OCI-LY7 (cell line): ENCODE measurements around the gene MFRP. TPM values are rescaled to one million over a fixed set of nuclear protein-coding genes. Genes with fewer than 3 reads are reported as not detected.

Source experiments
- BruUV-seq: library from RNA; stranded (reverse); fragments of 400-500 nt; replicated peaks from 2 replicates; lab custom pipeline; 2021; lab: Mats Ljungman, UMichigan
- CTCF ChIA-PET: fragments of 300-600 bp; sonication (Branson Sonifier 250); formaldehyde crosslinking; loops from one replicate; lab custom pipeline; 2022; ENCODE audit warnings: antibody characterized with exemption; ENCODE audit not compliant: unreplicated experiment; lab: Charles Lee
- POLR2A ChIA-PET: fragments of 300-600 bp; sonication (Branson Sonifier 250); formaldehyde crosslinking; loops from one replicate; lab custom pipeline; 2022; ENCODE audit warnings: antibody characterized with exemption; lab: Charles Lee
- DNase-seq: peaks from one replicate; pipeline ENCODE4 v3.0.0-alpha.2; 2015; ENCODE audit warnings: low spot score
- H2AFZ ChIP-seq: fragments of 200-600 bp; sonication (generic), shearing (Covaris generic); 2 replicates; pipeline ENCODE4 v1.6.1; 2014; ENCODE audit warnings: mild to moderate bottlenecking, antibody characterized with exemption, low read length, moderate library complexity
- H3K27ac ChIP-seq: fragments of 200-600 bp; sonication (generic); 2 replicates; pipeline ENCODE4 v1.5.1; 2014; ENCODE audit warnings: mixed run types, low read depth, mild to moderate bottlenecking, moderate library complexity, low read length, inconsistent platforms; ENCODE audit not compliant: poor library complexity, severe bottlenecking
- H3K36me3 ChIP-seq: fragments of 200-600 bp; sonication (generic); 2 replicates; pipeline ENCODE4 v1.6.1; 2014; ENCODE audit warnings: mild to moderate bottlenecking, antibody characterized with exemption, low read length, moderate library complexity, mixed read lengths; ENCODE audit not compliant: insufficient read depth
- H3K4me1 ChIP-seq: fragments of 200-600 bp; sonication (generic); 2 replicates; pipeline ENCODE4 v1.5.1; 2014; ENCODE audit warnings: mild to moderate bottlenecking, low read length; ENCODE audit not compliant: insufficient read depth, poor library complexity, severe bottlenecking
- H3K4me2 ChIP-seq: fragments of 200-600 bp; sonication (generic); 2 replicates; pipeline ENCODE4 v1.6.1; 2014; ENCODE audit warnings: mild to moderate bottlenecking, low read length
- H3K4me3 ChIP-seq: fragments of 200-600 bp; sonication (generic); 2 replicates; pipeline ENCODE4 v1.5.1; 2014; ENCODE audit warnings: mild to moderate bottlenecking, low read depth, low read length; ENCODE audit not compliant: poor library complexity, severe bottlenecking
- H3K79me2 ChIP-seq: fragments of 200-600 bp; sonication (generic); 2 replicates; pipeline ENCODE4 v1.6.1; 2016; ENCODE audit warnings: low read depth, mild to moderate bottlenecking, low read length, moderate library complexity, mixed read lengths; ENCODE audit not compliant: insufficient read depth
- H3K9me2 ChIP-seq: fragments of 200-600 bp; sonication (generic); 2 replicates; pipeline ENCODE4 v1.6.1; 2016; ENCODE audit warnings: mild to moderate bottlenecking, low read length, mixed read lengths; ENCODE audit not compliant: insufficient read depth
- H3K9me3 ChIP-seq: fragments of 200-600 bp; sonication (generic); 2 replicates; pipeline ENCODE4 v1.6.1; 2014; ENCODE audit warnings: mild to moderate bottlenecking, mixed run types, low read length, mixed read lengths
- H4K20me1 ChIP-seq: fragments of 200-600 bp; sonication (generic); 2 replicates; pipeline ENCODE4 v1.6.1; 2014; ENCODE audit warnings: mild to moderate bottlenecking, antibody characterized with exemption, low read length, moderate library complexity, mixed read lengths; ENCODE audit not compliant: insufficient read depth
- EZH2phosphoT487 ChIP-seq: fragments of 200-600 bp; sonication (generic); IDR thresholded peaks from 2 replicates; pipeline ENCODE4 v1.6.1; 2018; ENCODE audit warnings: low read depth, borderline replicate concordance, mild to moderate bottlenecking, mixed run types, antibody characterized with exemption, low read length, moderate library complexity, mixed read lengths
- intact Hi-C: fragments of 100-400 bp; cut with micrococcal nuclease; formaldehyde crosslinking; loops from one replicate; pipeline ENCODE4 v1.10.0; 2022; ENCODE audit not compliant: unreplicated experiment
- total RNA-seq, 2 experiments: library from RNA; depleted of rRNA in 1 of 2; stranded (reverse); fragments of >200 nt in 1 of 2; shearing (Covaris generic) in 1 of 2; gene quantifications; 2 replicates each; pipeline ENCODE4 v1.2.3, GENCODE V29; 2014 to 2022
- TF ChIP-seq, protein P1 (sequence below): fragments of 200-600 bp; sonication (generic); conservative IDR thresholded peaks from 2 replicates; pipeline ENCODE4 v1.5.1; 2014; ENCODE audit warnings: mild to moderate bottlenecking, antibody characterized with exemption, low read length, moderate library complexity, mixed read lengths

Gene MFRP
- total RNA-seq, 2 experiments from 2014 or later: not detected

DNA sequence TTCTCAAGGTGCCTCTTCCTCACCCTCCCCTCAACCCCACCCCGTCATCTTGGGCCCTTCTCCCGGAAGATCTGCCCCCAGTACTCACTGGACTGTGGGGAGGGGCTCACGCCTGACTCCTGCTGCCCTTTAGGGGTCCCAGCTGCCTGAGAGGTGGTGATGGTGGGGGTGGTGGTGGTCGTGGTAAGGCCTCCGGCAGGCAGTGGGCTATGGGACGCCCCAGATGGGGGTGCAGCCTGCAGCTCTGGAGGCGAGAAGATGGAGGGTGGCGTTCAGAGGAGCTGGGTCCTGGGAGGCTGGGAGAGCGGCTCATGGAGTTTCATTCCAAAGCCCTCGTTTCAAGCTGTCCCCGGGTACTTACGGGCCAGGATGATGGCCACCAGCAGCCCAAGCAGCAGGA is 820 bp downstream of the MFRP start:
- intact Hi-C loops: no loop called here
- Histone ChIP-seq H3K4me3 (no peak overlapping the region), H3K9me3 (no peaks in the 10 kb centered on the region), H3K4me2 (no peak overlapping the region), H3K36me3 (no peaks in the 10 kb centered on the region), H3K27ac (no peak overlapping the region), H3K4me1 (peaks cover 8% of the 10 kb centered on the region), H2AFZ (no peak overlapping the region), H3K9me2 (no peaks in the 10 kb centered on the region), H4K20me1 (no peaks in the 10 kb centered on the region), H3K79me2 (no peaks in the 10 kb centered on the region)
- TF ChIP-seq, protein P1, sequence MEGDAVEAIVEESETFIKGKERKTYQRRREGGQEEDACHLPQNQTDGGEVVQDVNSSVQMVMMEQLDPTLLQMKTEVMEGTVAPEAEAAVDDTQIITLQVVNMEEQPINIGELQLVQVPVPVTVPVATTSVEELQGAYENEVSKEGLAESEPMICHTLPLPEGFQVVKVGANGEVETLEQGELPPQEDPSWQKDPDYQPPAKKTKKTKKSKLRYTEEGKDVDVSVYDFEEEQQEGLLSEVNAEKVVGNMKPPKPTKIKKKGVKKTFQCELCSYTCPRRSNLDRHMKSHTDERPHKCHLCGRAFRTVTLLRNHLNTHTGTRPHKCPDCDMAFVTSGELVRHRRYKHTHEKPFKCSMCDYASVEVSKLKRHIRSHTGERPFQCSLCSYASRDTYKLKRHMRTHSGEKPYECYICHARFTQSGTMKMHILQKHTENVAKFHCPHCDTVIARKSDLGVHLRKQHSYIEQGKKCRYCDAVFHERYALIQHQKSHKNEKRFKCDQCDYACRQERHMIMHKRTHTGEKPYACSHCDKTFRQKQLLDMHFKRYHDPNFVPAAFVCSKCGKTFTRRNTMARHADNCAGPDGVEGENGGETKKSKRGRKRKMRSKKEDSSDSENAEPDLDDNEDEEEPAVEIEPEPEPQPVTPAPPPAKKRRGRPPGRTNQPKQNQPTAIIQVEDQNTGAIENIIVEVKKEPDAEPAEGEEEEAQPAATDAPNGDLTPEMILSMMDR: no peak
- no peak for TF ChIP-seq EZH2phosphoT487
- POLR2A ChIA-PET: no interaction called here
- DNase-seq: no peak
- no TSS peak for BruUV-seq
- CTCF ChIA-PET: no interaction called here

DNA sequence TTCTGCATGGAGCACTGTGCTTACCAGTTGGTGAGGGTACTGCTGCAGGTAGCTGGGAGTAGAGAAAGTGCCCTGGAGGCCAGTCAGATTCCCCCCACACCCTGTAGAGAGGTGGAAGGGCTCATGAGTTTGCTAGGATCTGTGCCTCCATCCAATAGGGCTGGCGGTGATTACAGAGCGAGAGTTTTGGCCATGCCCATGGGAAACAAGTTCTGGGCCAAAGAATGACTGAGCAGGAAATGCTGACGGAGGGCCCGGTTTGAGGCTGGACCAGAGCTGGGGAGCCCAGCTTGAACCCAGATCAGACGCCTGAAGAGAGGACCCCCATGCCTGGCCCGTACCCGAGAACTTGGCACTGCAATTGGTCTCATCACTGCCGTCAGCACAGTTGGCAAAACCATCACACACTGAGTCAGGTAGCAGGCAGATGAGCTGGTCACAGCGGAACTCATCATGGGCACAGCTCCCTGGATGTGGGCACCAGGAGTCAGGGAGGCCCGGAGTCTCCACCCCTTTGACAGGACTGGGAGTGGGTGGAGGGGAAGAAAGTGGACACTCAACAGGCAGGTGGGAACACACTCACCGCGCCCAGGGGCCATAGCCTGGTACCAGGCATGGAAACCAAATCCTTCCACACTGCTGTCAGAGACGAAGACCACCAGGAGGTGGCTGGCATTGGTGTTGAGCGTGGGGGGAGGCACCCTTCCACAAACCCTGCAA is 2.1 kb downstream of the MFRP start:
- no TSS peak for BruUV-seq
- peaks cover 8% of the 10 kb centered on the region for H3K4me1 ChIP-seq
- ChIA-PET POLR2A (no interaction called here), CTCF (no interaction called here)
- TF ChIP-seq, protein P1: no peak
- TF ChIP-seq EZH2phosphoT487: no peak
- H3K36me3 ChIP-seq: no peaks in the 10 kb centered on the region
- H3K4me2 ChIP-seq: no peak overlapping the region
- H3K9me2 ChIP-seq: no peaks in the 10 kb centered on the region
- H3K9me3 ChIP-seq: no peaks in the 10 kb centered on the region
- H2AFZ ChIP-seq: no peak overlapping the region
- H3K79me2 ChIP-seq: no peaks in the 10 kb centered on the region
- H3K27ac ChIP-seq: no peak overlapping the region
- H4K20me1 ChIP-seq: no peaks in the 10 kb centered on the region
- intact Hi-C loops: no loop called here
- no peak for DNase-seq
- H3K4me3 ChIP-seq: no peak overlapping the region

DNA sequence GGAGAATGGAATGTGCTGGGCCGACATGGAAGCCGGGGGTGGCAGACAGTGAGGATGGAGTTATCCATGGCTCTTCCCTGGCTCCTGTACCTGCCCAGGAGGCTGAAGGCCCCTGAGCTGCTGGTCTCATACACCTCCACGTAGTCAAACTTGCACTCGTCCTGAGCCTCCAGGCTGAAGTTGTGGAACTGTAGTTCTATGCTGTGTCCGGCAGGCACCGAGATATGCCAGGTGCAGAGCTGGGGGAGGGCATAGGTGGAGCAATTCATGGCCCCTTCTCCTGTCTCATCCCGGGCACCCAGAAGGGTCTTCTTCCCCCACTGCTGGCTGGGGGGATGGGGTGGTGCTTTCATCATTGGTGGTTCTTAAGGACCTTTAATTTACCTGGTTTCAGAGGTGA is 2.8 kb downstream of the MFRP start:
- no peak overlapping the region for H3K4me3 ChIP-seq
- CTCF ChIA-PET: no interaction called here
- no peak overlapping the region for H3K4me2 ChIP-seq
- no peaks in the 10 kb centered on the region for H3K9me3 ChIP-seq
- BruUV-seq: no TSS peak
- no peaks in the 10 kb centered on the region for H4K20me1 ChIP-seq
- H3K36me3 ChIP-seq: no peaks in the 10 kb centered on the region
- TF ChIP-seq, protein P1: no peak
- no peak for TF ChIP-seq EZH2phosphoT487
- peaks cover 12% of the 10 kb centered on the region for H3K4me1 ChIP-seq
- DNase-seq: no peak
- H3K79me2 ChIP-seq: no peaks in the 10 kb centered on the region
- no peak overlapping the region for H2AFZ ChIP-seq
- POLR2A ChIA-PET: no interaction called here
- intact Hi-C loops: no loop called here
- H3K27ac ChIP-seq: no peak overlapping the region
- H3K9me2 ChIP-seq: no peaks in the 10 kb centered on the region
